GM23248 (cell line): ENCODE data around the gene SOBP. TPM values are rescaled to one million over a fixed set of nuclear protein-coding genes. Genes with fewer than 3 reads are reported as not detected.
"Not testable (repeated sequence)": the region's sequence is repeated elsewhere in the genome, so short reads cannot be mapped to it uniquely, and the experiment has no call there.

Experiments used
- DNase-seq: peaks from one replicate; pipeline ENCODE4 v3.0.0-alpha.2; 2015
- H2AFZ ChIP-seq: fragments of 200-600 bp; sonication (generic); 2 replicates; pipeline ENCODE4 v1.6.1; 2016; ENCODE audit warnings: antibody characterized with exemption
- H3F3A ChIP-seq: fragments of 200-600 bp; sonication (generic); 2 replicates; pipeline ENCODE4 v1.6.1; 2016; ENCODE audit warnings: mild to moderate bottlenecking, antibody characterized with exemption, mixed run types; ENCODE audit not compliant: insufficient read depth
- H3K27ac ChIP-seq: fragments of 200-600 bp; sonication (generic); 2 replicates; pipeline ENCODE4 v1.5.1; 2016; ENCODE audit warnings: mild to moderate bottlenecking
- H3K27me3 ChIP-seq: fragments of 200-600 bp; sonication (generic); replicated peaks from 2 replicates; pipeline ENCODE4 v1.6.1; 2016; ENCODE audit warnings: mild to moderate bottlenecking; ENCODE audit not compliant: insufficient read depth
- H3K36me3 ChIP-seq: fragments of 200-600 bp; sonication (generic); 2 replicates; pipeline ENCODE4 v1.6.1; 2016; ENCODE audit warnings: low read depth, mild to moderate bottlenecking
- H3K4me1 ChIP-seq: fragments of 200-600 bp; sonication (generic); 2 replicates; pipeline ENCODE4 v1.6.1; 2016; ENCODE audit warnings: mild to moderate bottlenecking; ENCODE audit not compliant: insufficient read depth
- H3K4me2 ChIP-seq: fragments of 200-600 bp; sonication (generic); one replicate; pipeline ENCODE4 v1.6.1; 2016; ENCODE audit warnings: mild to moderate bottlenecking; ENCODE audit not compliant: unreplicated experiment
- H3K4me3 ChIP-seq: fragments of 200-600 bp; sonication (generic); 2 replicates; pipeline ENCODE4 v1.5.1; 2016; ENCODE audit warnings: mild to moderate bottlenecking
- H3K79me2 ChIP-seq: fragments of 200-600 bp; sonication (generic); 2 replicates; pipeline ENCODE4 v1.6.1; 2016; ENCODE audit warnings: mild to moderate bottlenecking; ENCODE audit not compliant: insufficient read depth
- H3K9ac ChIP-seq: fragments of 200-600 bp; sonication (generic); 2 replicates; pipeline ENCODE4 v1.6.1; 2016; ENCODE audit warnings: mild to moderate bottlenecking
- H3K9me2 ChIP-seq: fragments of 200-600 bp; sonication (generic); 2 replicates; pipeline ENCODE4 v1.6.1; 2016; ENCODE audit warnings: mixed run types, mild to moderate bottlenecking, moderate library complexity; ENCODE audit not compliant: insufficient read depth
- H3K9me3 ChIP-seq: fragments of 200-600 bp; sonication (generic); one replicate; pipeline ENCODE4 v1.6.1; 2017; ENCODE audit warnings: low read depth
- H4K20me1 ChIP-seq: fragments of 200-600 bp; sonication (generic); 2 replicates; pipeline ENCODE4 v1.6.0; 2016; ENCODE audit not compliant: insufficient read depth
- EZH2 ChIP-seq: fragments of 200-600 bp; sonication (generic); IDR thresholded peaks from 2 replicates; pipeline ENCODE4 v1.6.1; 2018; ENCODE audit warnings: antibody characterized with exemption, mild to moderate bottlenecking; ENCODE audit not compliant: insufficient read depth, poor library complexity, severe bottlenecking
- EZH2phosphoT487 ChIP-seq: fragments of 200-600 bp; sonication (generic); IDR thresholded peaks from 2 replicates; pipeline ENCODE4 v1.6.1; 2018; ENCODE audit warnings: antibody characterized with exemption, moderate library complexity, mild to moderate bottlenecking, low read depth; ENCODE audit not compliant: insufficient read depth
- WGBS, 2 experiments: methylation state at CpG; one replicate each; pipeline ENCODE4 v1.1.6; 2015 to 2017; ENCODE audit warnings: low lambda C conversion rate in 2 of 2, low coverage in 1 of 2; ENCODE audit errors: missing lambda C conversion rate in 2 of 2; 5-methylcytosine and 5-hydroxymethylcytosine counted together
- in situ Hi-C: fragments of 300-500 bp; cut with MboI; formaldehyde crosslinking; loops from 2 replicates; pipeline ENCODE4 v1.15.0; 2020
- polyA plus RNA-seq: library from polyadenylated mRNA; unstranded; fragments of >200 nt; fragmentation: Nextera tagmentation; extraction: Ambion mirVana; gene quantifications from 2 replicates; pipeline ENCODE4 v1.2.1, GENCODE V29; 2016
- total RNA-seq: library from RNA; depleted of rRNA; stranded (reverse); fragments of >200 nt; shearing (Covaris generic); gene quantifications from 2 replicates; pipeline ENCODE4 v1.2.3, GENCODE V29; 2014

SOBP gene
- total and polyA plus RNA-seq, 2 experiments from 2014 or later: 0.38 to 0.97 TPM

DNA sequence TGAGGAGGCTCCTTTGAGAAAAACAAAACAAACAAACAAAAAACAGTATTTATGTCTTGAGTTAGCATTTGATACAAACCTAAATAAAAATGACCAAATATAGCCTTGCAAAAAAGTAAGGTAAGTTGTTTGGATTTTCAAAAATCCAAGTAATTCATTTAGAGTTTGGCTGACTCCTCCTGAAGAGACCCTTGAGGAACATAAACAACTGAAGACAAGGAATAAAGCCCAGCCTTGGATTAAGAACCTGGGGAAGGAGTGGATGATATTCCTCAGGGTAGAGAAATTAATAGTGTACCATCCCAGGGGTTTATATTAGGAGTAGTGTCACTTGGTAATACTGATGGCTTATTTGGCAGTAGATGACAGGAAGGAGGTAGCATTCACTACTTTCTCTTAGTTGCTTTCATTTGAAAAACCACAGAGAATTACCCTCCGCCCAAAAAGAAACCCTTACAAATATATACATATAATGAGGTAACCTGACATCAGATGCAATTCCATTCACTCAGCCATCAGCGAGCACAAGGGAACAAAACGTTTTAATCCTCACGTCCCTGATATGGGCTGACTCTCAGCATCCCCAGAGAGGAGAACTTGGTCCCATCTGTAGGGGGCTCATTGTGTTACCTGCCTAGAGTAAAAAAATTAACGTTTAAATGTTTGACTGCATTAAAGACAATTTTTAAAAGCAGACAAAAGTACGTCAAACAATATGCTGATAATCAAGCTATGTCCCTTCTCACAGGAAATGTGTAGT lies 57.0 kb downstream of the SOBP start:
- Histone ChIP-seq H3K4me3 (no peak overlapping the region), H3K27me3 (no peaks in the 10 kb centered on the region), H3K27ac (no peak overlapping the region), H3K4me2 (no peak overlapping the region), H3K4me1 (no peaks in the 10 kb centered on the region), H3K9ac (no peak overlapping the region), H3K9me2 (0 out of 2 replicates have a peak, but pooled peaks cover 4% of the 10 kb centered on the region), H2AFZ (no peak overlapping the region), H3K36me3 (no peaks in the 10 kb centered on the region), H4K20me1 (no peaks in the 10 kb centered on the region), H3F3A (no peaks in the 10 kb centered on the region), H3K79me2 (no peaks in the 10 kb centered on the region), H3K9me3 (no peaks in the 10 kb centered on the region)
- TF ChIP-seq EZH2phosphoT487 (no peak), EZH2 (no peak)
- DNase-seq: no peak
- WGBS, 2 experiments: 77 to 84% methylated on average over 6 of the region's 6 CpGs
- in situ Hi-C loops: no loop called here

- no peaks in the 10 kb centered on the region for H3K27me3 ChIP-seq
- no peak overlapping the region for H3K4me3 ChIP-seq
- no peak overlapping the region for H3K4me2 ChIP-seq
- in situ Hi-C loops: no loop called here
- H3K79me2 ChIP-seq: no peaks in the 10 kb centered on the region
- no peaks in the 10 kb centered on the region for H3F3A ChIP-seq
- DNase-seq: no peak
- no peaks in the 10 kb centered on the region for H3K9me3 ChIP-seq
- H3K36me3 ChIP-seq: no peaks in the 10 kb centered on the region
- no peaks in the 10 kb centered on the region for H4K20me1 ChIP-seq
- H3K9me2 ChIP-seq: 0 out of 2 replicates have a peak, but pooled peaks cover 4% of the 10 kb centered on the region
- no peak for TF ChIP-seq EZH2
- TF ChIP-seq EZH2phosphoT487: no peak
- H3K27ac ChIP-seq: no peak overlapping the region
- no peak overlapping the region for H3K9ac ChIP-seq
- H3K4me1 ChIP-seq: no peaks in the 10 kb centered on the region
- no peak overlapping the region for H2AFZ ChIP-seq
- 69 to 76% methylated on average over 2 of the region's 2 CpGs for WGBS, 2 experiments
These were observed 57.5 kb downstream of the SOBP start for GRCh38 chr6:107547451-107547840.

DNA sequence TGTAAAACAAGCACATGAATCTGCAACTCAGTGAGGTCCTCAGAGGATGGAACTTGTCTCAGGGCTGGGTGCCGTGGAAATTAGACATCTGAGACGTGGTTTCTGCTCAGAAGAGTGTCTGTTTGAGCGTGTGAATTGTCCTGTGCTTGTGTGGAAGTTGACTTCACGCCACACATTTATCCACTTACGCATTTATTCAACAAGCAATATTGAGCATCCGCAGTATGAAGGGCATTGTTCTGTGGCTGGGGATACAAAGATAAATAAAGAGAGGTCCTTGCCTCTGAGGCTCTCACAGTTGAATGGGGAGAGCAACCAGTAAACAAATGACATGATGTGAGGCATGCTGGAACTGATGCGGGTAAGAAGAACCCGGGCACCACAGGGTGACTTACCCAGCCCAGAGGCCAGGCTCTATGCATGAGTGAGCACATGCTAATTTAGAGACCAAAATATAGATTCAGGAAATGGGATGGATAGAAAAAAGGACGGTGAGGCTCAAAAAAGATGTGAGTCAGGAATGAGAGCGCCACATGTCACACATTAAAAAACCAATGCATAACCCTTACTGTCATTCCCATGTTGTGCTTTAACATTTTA lies 60.4 kb downstream of the SOBP start:
- H3K27me3 ChIP-seq: no peaks in the 10 kb centered on the region
- H3K27ac ChIP-seq: no peak overlapping the region
- no peaks in the 10 kb centered on the region for H3K36me3 ChIP-seq
- no peak overlapping the region for H3K4me2 ChIP-seq
- H3K4me1 ChIP-seq: no peaks in the 10 kb centered on the region
- WGBS, 2 experiments: 81 to 83% methylated on average over 10 of the region's 10 CpGs
- TF ChIP-seq EZH2phosphoT487 (no peak), EZH2 (no peak)
- no peaks in the 10 kb centered on the region for H3F3A ChIP-seq
- in situ Hi-C loops: no loop called here
- H3K79me2 ChIP-seq: no peaks in the 10 kb centered on the region
- no peak for DNase-seq
- H3K9me2 ChIP-seq: no peaks in the 10 kb centered on the region
- H4K20me1 ChIP-seq: no peaks in the 10 kb centered on the region
- H3K4me3 ChIP-seq: no peak overlapping the region
- no peaks in the 10 kb centered on the region for H3K9me3 ChIP-seq
- no peak overlapping the region for H2AFZ ChIP-seq
- H3K9ac ChIP-seq: no peak overlapping the region

GRCh38 chr6:107550906-107551305 lies 61.0 kb downstream of the SOBP start:
- in situ Hi-C loops: no loop called here
- Histone ChIP-seq H3K36me3 (no peaks in the 10 kb centered on the region), H3K4me3 (no peak overlapping the region), H3K27ac (no peak overlapping the region), H3K9me3 (no peaks in the 10 kb centered on the region), H3K9me2 (no peaks in the 10 kb centered on the region), H3K9ac (no peak overlapping the region), H3F3A (no peaks in the 10 kb centered on the region), H3K27me3 (no peaks in the 10 kb centered on the region), H3K4me1 (no peaks in the 10 kb centered on the region), H3K4me2 (no peak overlapping the region), H4K20me1 (no peaks in the 10 kb centered on the region), H3K79me2 (no peaks in the 10 kb centered on the region), H2AFZ (no peak overlapping the region)
- DNase-seq: no peak
- WGBS, 2 experiments: 84 to 85% methylated on average over 4 of the region's 4 CpGs
- no peak for TF ChIP-seq EZH2phosphoT487
- TF ChIP-seq EZH2: no peak

DNA sequence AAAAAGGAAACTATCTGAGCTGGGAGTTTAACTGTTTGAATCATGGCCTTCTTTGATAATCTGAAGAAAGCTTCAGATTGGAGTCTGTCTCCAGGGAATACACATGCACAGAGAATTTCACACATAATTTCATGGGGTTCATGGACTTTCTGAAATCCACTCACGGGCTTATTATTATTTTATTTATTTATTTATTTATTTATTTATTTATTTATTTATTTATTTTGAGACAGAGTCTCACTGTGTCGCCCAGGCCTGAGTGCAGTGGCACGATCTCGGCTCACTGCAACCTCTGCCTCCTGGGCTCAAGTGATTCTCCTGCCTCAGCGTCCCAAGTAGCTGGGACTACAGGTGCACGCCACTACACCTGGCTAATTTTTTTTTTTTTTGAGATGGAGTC lies 63.2 kb downstream of the SOBP start:
- H3K9ac ChIP-seq, H3K4me3 ChIP-seq, H3K9me3 ChIP-seq, H3K27me3 ChIP-seq, H3K4me1 ChIP-seq, H3K27ac ChIP-seq, H3K9me2 ChIP-seq, H3F3A ChIP-seq, H2AFZ ChIP-seq, in situ Hi-C loops, DNase-seq, H3K4me2 ChIP-seq, H3K36me3 ChIP-seq, H4K20me1 ChIP-seq, H3K79me2 ChIP-seq: not testable (repeated sequence)
- WGBS, 2 experiments: 93 to 96% methylated on average over 6 of the region's 6 CpGs
